H4 (cell line): Measurements from ENCODE around the gene RPS6KA1. TPM values are rescaled to one million over a fixed set of nuclear protein-coding genes. Genes with fewer than 3 reads are reported as not detected.
"Not testable (repeated sequence)": the region's sequence is repeated elsewhere in the genome, so short reads cannot be mapped to it uniquely, and the experiment has no call there.

ENCODE experiments used
- DNase-seq: peaks from one replicate; pipeline ENCODE4 v3.0.0-alpha.2; 2015; ENCODE audit warnings: low spot score
- total RNA-seq: library from RNA; depleted of rRNA; stranded (reverse); fragments of >200 nt; shearing (Covaris generic); gene quantifications from 2 replicates; pipeline ENCODE4 v1.2.3, GENCODE V29; 2014

Gene RPS6KA1
- total RNA-seq, 1 experiment from 2014 or later, result 34.5 TPM

GRCh38 chr1:26554781-26555180 is 25.2 kb downstream of the RPS6KA1 start:
- no peak for DNase-seq

- peak; percentile 35 for DNase-seq
Measured at GRCh38 chr1:26555550-26555981, 26.0 kb downstream of the RPS6KA1 start.

- DNase-seq, result no peak
Measured at GRCh38 chr1:26556111-26556510, 26.6 kb downstream of the RPS6KA1 start.

DNA sequence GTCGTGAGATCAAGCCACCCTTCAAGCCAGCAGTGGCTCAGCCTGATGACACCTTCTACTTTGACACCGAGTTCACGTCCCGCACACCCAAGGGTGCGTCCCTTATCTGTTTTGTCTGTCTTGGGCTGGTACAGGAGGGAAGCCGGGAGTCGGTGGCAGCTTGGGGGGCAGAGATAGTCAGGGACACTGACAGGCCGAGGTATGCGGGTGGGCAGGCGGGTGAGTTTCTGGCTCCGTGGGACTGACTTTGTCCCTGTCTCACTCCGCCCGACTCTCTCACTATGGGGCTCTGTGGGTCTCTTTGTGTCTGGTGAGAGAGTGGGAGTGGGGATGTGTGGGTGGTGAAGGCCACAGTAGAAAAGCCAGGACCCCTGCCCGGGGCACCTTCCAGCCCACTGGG is 27.4 kb downstream of the RPS6KA1 start:
- no peak for DNase-seq

GRCh38 chr1:26558685-26559048 is 29.1 kb downstream of the RPS6KA1 start:
- DNase-seq, result no peak

GRCh38 chr1:26560403-26560780 is 30.8 kb downstream of the RPS6KA1 start:
- DNase-seq, result no peak

DNA sequence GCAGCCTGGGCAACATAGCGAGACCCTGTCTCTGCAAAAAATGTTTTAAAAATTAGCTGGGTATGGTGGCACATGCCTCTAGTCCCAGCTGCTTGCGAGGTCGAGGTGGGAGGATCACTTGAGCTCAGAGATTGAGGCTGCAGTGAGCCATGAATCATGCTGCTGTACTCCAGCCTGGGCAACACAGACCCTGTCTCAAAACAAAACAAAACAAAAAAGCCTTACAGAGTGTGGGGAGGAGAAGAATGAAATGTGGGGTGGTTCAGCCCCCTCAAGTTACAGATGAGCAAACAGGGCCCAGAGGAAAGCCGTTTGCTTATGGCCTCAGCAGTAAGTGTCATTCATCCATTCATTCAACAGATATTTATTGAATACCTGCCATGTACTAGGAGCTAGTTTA is 40.7 kb downstream of the RPS6KA1 start:
- no peak for DNase-seq

GRCh38 chr1:26571381-26571780 is 41.8 kb downstream of the RPS6KA1 start:
- DNase-seq, result no peak

DNA sequence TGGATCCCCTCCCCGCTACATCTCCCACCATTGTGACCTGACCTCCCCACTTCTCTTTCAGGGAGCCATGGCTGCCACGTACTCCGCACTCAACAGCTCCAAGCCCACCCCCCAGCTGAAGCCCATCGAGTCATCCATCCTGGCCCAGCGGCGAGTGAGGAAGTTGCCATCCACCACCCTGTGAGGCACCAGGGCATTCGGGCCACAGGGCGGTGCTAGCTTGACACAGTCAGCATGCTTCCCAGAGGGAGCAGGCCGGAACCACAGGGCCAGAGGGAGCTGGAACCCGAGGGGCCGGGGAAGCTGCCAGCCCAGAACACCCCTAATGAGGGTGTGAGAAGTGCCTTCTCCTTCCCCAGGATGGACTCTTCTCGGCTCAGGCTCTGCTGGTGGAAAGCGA is 44.5 kb downstream of the RPS6KA1 start:
- no peak for DNase-seq

- peak; percentile 65 for DNase-seq
Measured at GRCh38 chr1:26574719-26575251, 45.2 kb downstream of the RPS6KA1 start.

DNA sequence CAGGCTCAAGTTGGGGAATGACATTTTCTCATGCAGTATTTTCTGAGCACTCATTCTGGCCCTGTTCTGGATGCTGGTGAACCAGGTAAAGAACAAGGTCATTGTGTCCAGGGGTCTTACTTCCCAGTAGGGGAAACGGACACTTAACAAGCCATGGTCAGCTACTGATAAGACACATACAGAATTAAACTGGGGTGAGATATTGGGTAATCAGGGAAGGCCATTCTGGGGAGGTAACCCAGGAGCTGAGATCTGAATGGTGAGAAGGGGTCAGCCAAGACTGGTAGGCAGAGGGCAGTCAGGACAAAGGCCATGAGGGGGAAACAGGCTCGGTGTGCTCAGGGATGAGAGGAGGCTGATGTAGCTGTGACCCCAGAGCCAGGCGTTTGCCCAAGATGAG is 45.8 kb downstream of the RPS6KA1 start:
- DNase-seq, result no peak

DNA sequence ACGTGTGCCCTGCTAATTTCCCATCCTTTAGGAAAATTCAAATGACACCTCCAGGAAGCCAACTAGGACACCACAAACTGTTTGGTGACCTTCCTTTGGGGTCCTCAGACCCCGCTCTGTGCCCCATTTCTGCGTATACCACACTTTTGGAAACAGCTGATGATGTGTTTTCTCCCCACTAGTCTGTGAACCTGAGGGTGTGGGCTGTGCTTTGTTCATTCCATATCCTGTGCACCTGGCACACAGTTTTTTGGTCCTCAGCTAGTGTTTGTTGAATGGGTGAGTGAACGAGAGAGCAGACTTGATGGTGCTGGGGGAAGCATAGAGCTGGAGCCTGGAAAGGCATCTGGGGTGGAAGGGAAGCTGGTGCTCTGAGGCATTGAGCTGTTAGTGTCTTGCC is 48.6 kb downstream of the RPS6KA1 start:
- DNase-seq, result no peak

- no peak for DNase-seq
Measured at GRCh38 chr1:26579681-26580111, 50.1 kb downstream of the RPS6KA1 start.

DNA sequence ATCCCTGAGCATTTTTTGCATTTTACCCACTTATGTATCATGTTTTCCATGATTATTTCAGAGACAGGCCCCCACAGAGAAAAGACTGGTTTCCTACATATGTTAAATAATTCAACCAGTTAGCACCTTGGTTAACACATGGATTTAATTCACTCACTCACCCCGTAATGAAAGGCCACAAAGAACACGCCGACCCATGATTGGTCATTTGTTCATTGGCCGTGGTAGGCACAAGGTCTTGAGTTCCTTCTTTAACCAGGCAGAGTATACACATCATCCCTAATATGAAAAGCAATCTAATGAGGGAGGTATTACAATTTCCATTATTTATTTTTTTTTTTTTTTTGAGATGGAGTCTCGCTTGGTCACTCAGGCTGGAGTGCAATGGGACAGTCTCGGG is 50.6 kb downstream of the RPS6KA1 start:
- DNase-seq, result no peak

DNA sequence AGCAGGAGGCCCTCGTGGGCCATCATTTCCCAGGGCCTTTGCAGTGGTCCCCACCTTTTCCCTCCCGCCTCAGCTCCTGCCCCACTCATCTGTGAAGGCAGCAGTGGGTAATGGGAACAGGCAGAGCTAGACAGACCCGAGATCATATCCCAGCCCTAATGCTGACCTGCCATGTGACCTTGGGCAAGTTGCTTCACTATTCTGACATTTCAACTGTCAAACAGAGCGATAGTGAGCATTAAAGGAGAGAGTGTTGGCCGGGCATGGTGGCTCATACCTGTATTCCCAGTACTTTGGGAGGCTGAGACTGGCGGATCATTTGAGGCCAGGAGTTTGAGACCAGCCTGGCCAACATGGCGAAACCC is 51.7 kb downstream of the RPS6KA1 start:
- no peak for DNase-seq

DNA sequence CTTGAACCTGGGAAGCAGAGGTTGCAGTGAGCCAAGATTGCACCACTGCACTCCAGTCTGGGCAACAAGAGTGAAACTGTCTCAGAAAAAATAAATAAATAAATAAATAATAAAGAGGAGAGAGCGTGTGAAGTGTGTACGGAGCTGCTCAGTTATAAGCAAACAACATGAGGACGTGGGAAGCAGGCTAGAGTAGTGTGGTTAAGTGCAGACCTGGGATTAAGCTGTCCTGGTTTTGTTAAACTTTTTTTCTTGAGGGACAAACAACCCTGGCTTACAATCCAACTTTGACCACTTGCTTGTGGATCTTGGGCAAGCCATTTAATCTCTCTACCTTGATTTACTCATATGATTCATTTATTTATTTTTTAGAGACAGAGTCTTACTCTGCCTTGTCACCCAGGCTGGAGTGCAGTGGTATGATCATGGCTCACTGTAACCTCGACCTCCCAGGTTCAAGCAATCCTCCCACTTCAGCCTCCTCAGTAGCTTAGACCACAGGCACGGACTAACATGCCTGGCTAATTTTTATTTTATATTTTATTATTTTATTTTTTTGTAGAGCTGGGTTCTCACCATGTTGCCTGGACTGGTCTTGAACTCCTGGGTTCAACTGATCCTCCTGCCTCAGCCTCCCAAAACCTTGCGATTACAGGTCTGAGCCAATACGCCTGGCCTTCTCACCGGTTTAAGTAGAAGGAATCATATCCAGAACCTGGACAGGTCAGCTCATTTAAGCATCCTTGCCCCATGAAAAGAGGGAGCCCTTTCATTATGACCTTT is 52.7 kb downstream of the RPS6KA1 start:
- DNase-seq, result no peak

DNA sequence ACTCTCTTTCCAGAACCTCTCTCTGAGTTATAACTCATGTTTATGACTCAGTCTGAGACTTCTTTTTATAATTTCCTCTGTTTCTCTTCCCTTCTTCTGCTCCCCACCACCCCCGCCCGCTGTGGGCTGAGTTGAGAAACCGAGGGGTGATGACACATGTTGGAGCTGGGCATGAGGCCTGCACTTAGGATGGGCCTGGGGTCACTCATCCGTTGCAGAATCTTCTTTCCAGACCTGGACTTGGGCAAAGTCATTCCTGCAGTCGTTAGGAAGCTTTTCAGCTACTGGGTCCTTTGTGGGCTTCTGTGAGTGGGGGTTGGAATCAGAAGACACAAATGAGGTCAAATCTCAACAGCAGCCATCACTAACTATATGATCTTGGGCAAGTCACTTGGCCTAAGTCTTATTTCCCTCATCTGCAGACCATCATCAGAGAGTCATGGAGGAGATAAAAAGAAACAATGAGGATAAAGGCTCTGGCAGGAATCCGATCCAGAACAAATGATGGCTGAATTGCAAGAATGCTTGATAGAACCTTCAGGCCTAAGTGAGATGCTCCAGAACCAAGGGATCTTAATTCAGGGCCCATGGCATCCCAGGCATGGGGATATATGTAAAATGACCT is 53.4 kb downstream of the RPS6KA1 start:
- no peak for DNase-seq

DNA sequence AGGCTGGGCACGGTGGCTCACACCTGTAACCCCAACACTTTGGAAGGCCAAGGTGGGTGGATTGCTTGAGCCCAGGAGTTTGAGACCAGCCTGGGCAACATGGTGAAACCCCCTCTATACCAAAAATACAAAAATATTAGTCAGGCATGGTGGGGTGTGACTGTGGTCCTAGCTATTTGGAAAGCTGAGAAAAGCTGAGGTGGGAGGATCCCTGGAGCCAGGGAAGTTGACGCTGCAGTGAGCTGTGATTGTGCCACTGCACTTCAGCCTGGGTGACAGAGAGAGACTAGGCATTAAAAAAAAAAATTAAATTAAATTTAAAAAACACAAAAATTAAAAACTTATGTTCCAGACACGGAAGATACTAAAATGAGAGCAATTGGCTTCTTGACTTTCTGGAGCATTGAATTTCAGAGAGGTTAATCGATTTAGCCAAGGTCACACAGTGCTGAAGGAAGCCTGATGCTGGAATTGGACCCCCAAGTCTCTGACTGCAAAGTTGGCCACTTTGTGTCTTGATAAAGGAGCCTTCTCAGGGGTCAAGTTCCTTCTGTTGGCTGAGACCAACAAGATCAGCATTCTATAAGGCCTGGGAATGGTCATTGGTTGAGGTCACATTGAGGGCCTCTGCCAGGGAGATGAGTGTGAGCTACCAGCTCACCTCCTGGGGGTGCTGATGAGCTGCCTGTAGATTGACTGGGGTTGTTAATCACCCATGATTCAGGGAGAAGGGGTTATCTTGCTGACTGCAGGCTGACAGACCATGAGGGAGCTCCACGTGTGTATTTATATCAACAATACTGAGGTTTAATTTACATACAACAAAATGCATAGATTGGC is 54.3 kb downstream of the RPS6KA1 start:
- DNase-seq, result no peak

DNA sequence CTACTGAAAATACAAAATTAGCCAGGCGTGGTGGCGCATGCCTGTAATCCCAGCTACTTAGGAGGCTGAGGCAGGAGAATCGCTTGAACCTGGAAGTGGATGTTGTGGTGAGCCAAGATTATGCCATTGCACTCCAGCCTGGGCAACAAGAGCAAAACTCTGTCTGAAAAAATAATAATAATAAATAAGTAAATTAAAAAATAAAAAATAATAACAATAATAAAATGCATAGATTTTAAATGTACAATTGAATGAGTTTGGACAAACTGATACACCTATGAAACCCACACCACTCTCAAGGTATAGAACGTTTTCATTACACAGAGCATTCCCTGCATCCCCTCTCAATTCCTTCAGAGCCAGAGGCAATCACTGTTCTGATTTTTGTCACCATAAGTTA is 55.0 kb downstream of the RPS6KA1 start:
- not testable (repeated sequence) for DNase-seq

- no peak for DNase-seq
Measured at GRCh38 chr1:26585471-26585870, 55.9 kb downstream of the RPS6KA1 start.

GRCh38 chr1:26593385-26593784 is 63.8 kb downstream of the RPS6KA1 start:
- DNase-seq, result no peak

- DNase-seq, result not testable (repeated sequence)
Measured at GRCh38 chr1:26594593-26594992, 65.0 kb downstream of the RPS6KA1 start.
